ENCODE results near the gene STK32C. TPM values are rescaled to one million over a fixed set of nuclear protein-coding genes. Genes with fewer than 3 reads are reported as not detected.
"Not testable (repeated sequence)": the region's sequence is repeated elsewhere in the genome, so short reads cannot be mapped to it uniquely, and the experiment has no call there.

STK32C gene
- total RNA-seq, 1 experiment from 2014 or later: 13.9 TPM

DNA sequence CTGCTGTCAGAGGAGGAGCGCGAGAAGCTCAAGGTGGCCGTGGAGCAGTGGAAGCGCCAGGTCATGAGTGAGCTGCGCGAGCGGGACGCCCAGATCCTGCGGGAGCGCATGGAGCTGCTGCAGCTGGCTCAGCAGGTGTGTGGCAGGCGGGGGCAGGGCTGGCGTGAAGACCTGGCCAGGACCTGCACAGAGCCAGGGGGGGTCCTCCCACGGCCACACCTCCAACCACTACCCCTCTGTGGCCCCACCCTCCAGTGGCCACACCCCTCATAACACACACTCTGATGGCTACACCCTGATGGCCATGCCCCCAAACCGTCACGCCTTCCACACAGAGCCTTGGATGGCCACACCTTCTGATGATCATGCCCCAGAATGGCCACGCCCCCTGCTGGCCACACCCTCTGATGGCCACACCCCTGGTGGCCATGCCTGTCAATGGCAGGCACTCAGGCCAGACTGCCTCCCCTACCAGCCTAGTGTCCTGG, 144.4 kb downstream of the STK32C start:
- Histone ChIP-seq H3K9me2 (ENCODE audit: insufficient read depth) (no peaks in the 10 kb centered on the region), H3K4me3 (no peak overlapping the region), H3K27ac (no peak overlapping the region), H3K36me3 (ENCODE audit: low read depth) (no peaks in the 10 kb centered on the region), H3K9me3 (ENCODE audit: insufficient read depth, low read depth) (no peaks in the 10 kb centered on the region), H2AFZ (no peak overlapping the region), H3K4me1 (replicated peaks; ENCODE audit: insufficient read depth) (no peaks in the 10 kb centered on the region), H3F3A (ENCODE audit: insufficient read depth, low read depth) (no peaks in the 10 kb centered on the region), H3K27me3 (ENCODE audit: insufficient read depth, low read depth) (no peaks in the 10 kb centered on the region), H4K20me1 (ENCODE audit: insufficient read depth) (no peaks in the 10 kb centered on the region), H3K79me2 (ENCODE audit: low read depth) (no peaks in the 10 kb centered on the region), H3K4me2 (no peak overlapping the region)
- ChIA-PET CTCF (no interaction called here), POLR2A (ENCODE audit: unreplicated experiment) (interaction anchor here (0.6 kb wide), 1 partner anchor 144 kb away, joined by 10 read pairs; the partner anchor contains the start of gene STK32C)
- no TSS peak for BruUV-seq (replicated peaks)
- DNase-seq: no peak
- TF ChIP-seq EZH2 (IDR thresholded peaks at IDR 0.05; ENCODE audit: low read depth): no peak
- TF ChIP-seq, protein P1, sequence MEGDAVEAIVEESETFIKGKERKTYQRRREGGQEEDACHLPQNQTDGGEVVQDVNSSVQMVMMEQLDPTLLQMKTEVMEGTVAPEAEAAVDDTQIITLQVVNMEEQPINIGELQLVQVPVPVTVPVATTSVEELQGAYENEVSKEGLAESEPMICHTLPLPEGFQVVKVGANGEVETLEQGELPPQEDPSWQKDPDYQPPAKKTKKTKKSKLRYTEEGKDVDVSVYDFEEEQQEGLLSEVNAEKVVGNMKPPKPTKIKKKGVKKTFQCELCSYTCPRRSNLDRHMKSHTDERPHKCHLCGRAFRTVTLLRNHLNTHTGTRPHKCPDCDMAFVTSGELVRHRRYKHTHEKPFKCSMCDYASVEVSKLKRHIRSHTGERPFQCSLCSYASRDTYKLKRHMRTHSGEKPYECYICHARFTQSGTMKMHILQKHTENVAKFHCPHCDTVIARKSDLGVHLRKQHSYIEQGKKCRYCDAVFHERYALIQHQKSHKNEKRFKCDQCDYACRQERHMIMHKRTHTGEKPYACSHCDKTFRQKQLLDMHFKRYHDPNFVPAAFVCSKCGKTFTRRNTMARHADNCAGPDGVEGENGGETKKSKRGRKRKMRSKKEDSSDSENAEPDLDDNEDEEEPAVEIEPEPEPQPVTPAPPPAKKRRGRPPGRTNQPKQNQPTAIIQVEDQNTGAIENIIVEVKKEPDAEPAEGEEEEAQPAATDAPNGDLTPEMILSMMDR (conservative IDR thresholded peaks at IDR 0.05): peak; percentile 31; the same call in 1 of the 2 replicates
- intact Hi-C loops (cut with micrococcal nuclease; ENCODE audit: unreplicated experiment): no loop called here

DNA sequence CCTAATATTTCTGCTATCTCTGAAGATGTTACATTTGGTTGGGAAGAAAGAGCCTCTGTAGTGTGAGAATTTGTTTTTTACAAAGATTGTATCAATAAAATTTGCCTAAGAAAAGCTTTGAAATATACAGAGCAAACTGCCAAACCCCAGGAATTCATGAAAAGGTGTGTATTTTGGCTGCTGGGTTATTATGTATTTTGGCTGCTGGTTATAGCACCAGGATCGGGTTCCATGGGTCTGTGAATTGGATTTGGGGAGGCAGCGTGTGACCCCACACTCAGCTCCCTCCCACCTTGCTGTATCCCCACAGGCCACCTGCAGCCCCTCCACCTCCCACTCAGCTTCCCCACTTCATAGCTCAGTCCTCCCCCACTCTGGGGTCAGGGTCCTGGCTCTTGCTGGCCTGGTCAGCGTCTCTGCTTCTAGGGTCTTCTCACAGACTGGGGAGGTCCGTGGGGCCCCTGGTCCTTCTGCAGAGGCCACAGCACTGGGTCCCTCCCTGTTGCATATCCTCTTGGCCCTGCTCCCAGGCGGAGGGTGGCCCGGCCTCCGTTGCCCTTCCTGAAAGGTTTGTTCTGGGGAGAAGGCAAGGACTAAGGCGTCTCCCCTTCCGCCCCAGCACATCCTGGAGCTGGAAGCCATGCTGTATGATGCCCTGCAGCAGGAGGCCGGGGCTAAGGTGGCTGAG, 145.0 kb downstream of the STK32C start:
- no peak for DNase-seq
- POLR2A ChIA-PET (ENCODE audit: unreplicated experiment): interaction anchor here (0.6 kb wide), 1 partner anchor 145 kb away, joined by 10 read pairs; the partner anchor contains the start of gene STK32C
- no peak overlapping the region for H2AFZ ChIP-seq
- no peak overlapping the region for H3K27ac ChIP-seq
- H3K9me3 ChIP-seq (ENCODE audit: insufficient read depth, low read depth): no peaks in the 10 kb centered on the region
- H3K79me2 ChIP-seq (ENCODE audit: low read depth): no peaks in the 10 kb centered on the region
- no peaks in the 10 kb centered on the region for H3K27me3 ChIP-seq (ENCODE audit: insufficient read depth, low read depth)
- CTCF ChIA-PET: no interaction called here
- no peak overlapping the region for H3K4me2 ChIP-seq
- no TSS peak for BruUV-seq (replicated peaks)
- no peak overlapping the region for H3K4me3 ChIP-seq
- H3K4me1 ChIP-seq (replicated peaks; ENCODE audit: insufficient read depth): no peaks in the 10 kb centered on the region
- H3K36me3 ChIP-seq (ENCODE audit: low read depth): no peaks in the 10 kb centered on the region
- H3F3A ChIP-seq (ENCODE audit: insufficient read depth, low read depth): 0 out of 2 replicates have a peak, but pooled peaks cover 3% of the 10 kb centered on the region
- no peaks in the 10 kb centered on the region for H3K9me2 ChIP-seq (ENCODE audit: insufficient read depth)
- TF ChIP-seq, protein P1 (conservative IDR thresholded peaks at IDR 0.05): no peak
- no peak for TF ChIP-seq EZH2 (IDR thresholded peaks at IDR 0.05; ENCODE audit: low read depth)
- H4K20me1 ChIP-seq (ENCODE audit: insufficient read depth): no peaks in the 10 kb centered on the region
- intact Hi-C loops (cut with micrococcal nuclease; ENCODE audit: unreplicated experiment): no loop called here

DNA sequence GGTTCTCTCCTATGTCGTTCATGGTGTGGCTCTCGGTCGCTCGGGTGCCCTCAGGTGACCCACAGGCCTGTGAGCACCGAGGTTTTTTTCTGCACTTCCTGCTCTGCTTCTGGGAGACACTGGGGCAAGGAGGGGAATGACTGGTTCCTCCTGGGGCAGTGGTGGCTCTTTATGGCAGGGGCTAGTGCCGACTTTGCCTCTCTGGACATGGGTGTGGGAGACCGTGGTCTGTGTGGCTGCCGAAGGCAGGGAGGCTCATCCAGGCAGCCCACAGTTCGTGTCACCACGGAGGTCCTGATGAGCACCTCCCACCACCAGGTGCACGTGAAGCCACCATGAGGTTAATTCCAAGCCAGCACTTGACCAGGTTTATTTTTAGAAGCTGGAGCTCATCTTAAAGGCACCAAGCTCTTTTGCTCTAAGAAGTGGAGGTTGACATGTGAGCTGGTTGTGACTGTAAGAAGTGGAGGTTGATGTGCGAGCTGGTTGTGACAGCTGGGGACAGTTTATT, 145.7 kb downstream of the STK32C start:
- Histone ChIP-seq H3K4me2 (no peak overlapping the region), H3K9me3 (ENCODE audit: insufficient read depth, low read depth) (no peaks in the 10 kb centered on the region)
- no TSS peak for BruUV-seq (replicated peaks)

GRCh38 chr10:132160834-132161622, 146.7 kb downstream of the STK32C start:
- H3K4me1 ChIP-seq (replicated peaks; ENCODE audit: insufficient read depth); H2AFZ ChIP-seq; DNase-seq; H3K4me2 ChIP-seq; H3F3A ChIP-seq (ENCODE audit: insufficient read depth, low read depth); H3K27me3 ChIP-seq (ENCODE audit: insufficient read depth, low read depth); H3K9me3 ChIP-seq (ENCODE audit: insufficient read depth, low read depth); BruUV-seq (replicated peaks); intact Hi-C loops (cut with micrococcal nuclease; ENCODE audit: unreplicated experiment); H3K36me3 ChIP-seq (ENCODE audit: low read depth); POLR2A ChIA-PET (ENCODE audit: unreplicated experiment); H3K9me2 ChIP-seq (ENCODE audit: insufficient read depth); H4K20me1 ChIP-seq (ENCODE audit: insufficient read depth); CTCF ChIA-PET; H3K27ac ChIP-seq; H3K79me2 ChIP-seq (ENCODE audit: low read depth); H3K4me3 ChIP-seq: not testable (repeated sequence)

More for the DNA sequence above, 145.7 kb downstream of the STK32C start:
- Histone ChIP-seq H3K4me3 (no peak overlapping the region), H3F3A (ENCODE audit: insufficient read depth, low read depth) (0 out of 2 replicates have a peak, but pooled peaks cover 3% of the 10 kb centered on the region), H3K36me3 (ENCODE audit: low read depth) (no peaks in the 10 kb centered on the region), H3K79me2 (ENCODE audit: low read depth) (no peaks in the 10 kb centered on the region), H3K4me1 (replicated peaks; ENCODE audit: insufficient read depth) (no peaks in the 10 kb centered on the region), H2AFZ (no peak overlapping the region), H3K27me3 (ENCODE audit: insufficient read depth, low read depth) (no peaks in the 10 kb centered on the region), H3K9me2 (ENCODE audit: insufficient read depth) (no peaks in the 10 kb centered on the region), H4K20me1 (ENCODE audit: insufficient read depth) (no peaks in the 10 kb centered on the region), H3K27ac (no peak overlapping the region)
- ChIA-PET POLR2A (ENCODE audit: unreplicated experiment) (no interaction called here), CTCF (no interaction called here)
- TF ChIP-seq, protein P1 (conservative IDR thresholded peaks at IDR 0.05): no peak
- no peak for TF ChIP-seq EZH2 (IDR thresholded peaks at IDR 0.05; ENCODE audit: low read depth)
- no peak for DNase-seq
- intact Hi-C loops (cut with micrococcal nuclease; ENCODE audit: unreplicated experiment): no loop called here

DNA sequence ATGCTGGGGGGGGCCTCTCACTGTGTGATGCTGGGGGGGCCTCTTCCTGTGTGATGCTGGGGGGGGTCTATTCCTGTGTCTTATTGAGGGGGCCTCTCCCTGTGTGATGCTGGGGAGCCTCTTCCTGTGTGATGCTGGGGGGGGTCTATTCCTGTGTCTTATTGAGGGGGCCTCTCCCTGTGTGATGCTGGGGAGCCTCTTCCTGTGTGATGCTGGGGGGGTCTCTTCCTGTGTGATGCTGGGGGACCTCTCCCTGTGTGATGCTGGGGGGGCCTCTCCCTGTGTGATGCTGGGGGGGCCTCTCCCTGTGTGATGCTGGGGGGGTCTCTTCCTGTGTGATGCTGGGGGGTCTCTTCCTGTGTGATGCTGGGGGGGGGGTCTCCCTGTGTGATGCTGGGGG, 147.5 kb downstream of the STK32C start:
- H3K4me1 ChIP-seq (replicated peaks; ENCODE audit: insufficient read depth); H3K9me3 ChIP-seq (ENCODE audit: insufficient read depth, low read depth); POLR2A ChIA-PET (ENCODE audit: unreplicated experiment); BruUV-seq (replicated peaks); intact Hi-C loops (cut with micrococcal nuclease; ENCODE audit: unreplicated experiment); H3K9me2 ChIP-seq (ENCODE audit: insufficient read depth); H3K27me3 ChIP-seq (ENCODE audit: insufficient read depth, low read depth); H3K36me3 ChIP-seq (ENCODE audit: low read depth); H3K4me3 ChIP-seq; CTCF ChIA-PET; H3K4me2 ChIP-seq; H2AFZ ChIP-seq; H3K79me2 ChIP-seq (ENCODE audit: low read depth); H3K27ac ChIP-seq; H3F3A ChIP-seq (ENCODE audit: insufficient read depth, low read depth); H4K20me1 ChIP-seq (ENCODE audit: insufficient read depth); DNase-seq: not testable (repeated sequence)
